GM12864 (cell line): ENCODE data around the gene RHOF.

ENCODE experiments used
- DNase-seq: peaks from one replicate; pipeline ENCODE4 v3.0.0-alpha.2; 2011; ENCODE audit warnings: low read depth
- H3K4me3 ChIP-seq: 2 replicates; pipeline ENCODE4 v1.5.1; 2011; ENCODE audit warnings: mild to moderate bottlenecking, low read depth, low read length, control low read depth
- TF ChIP-seq, protein P1 (sequence below): IDR thresholded peaks from 2 replicates; pipeline ENCODE4 v1.5.1; 2011; ENCODE audit warnings: low read depth, mild to moderate bottlenecking, moderate library complexity, low read length, control low read depth, inconsistent platforms; ENCODE audit errors: missing control alignments

Gene RHOF

DNA sequence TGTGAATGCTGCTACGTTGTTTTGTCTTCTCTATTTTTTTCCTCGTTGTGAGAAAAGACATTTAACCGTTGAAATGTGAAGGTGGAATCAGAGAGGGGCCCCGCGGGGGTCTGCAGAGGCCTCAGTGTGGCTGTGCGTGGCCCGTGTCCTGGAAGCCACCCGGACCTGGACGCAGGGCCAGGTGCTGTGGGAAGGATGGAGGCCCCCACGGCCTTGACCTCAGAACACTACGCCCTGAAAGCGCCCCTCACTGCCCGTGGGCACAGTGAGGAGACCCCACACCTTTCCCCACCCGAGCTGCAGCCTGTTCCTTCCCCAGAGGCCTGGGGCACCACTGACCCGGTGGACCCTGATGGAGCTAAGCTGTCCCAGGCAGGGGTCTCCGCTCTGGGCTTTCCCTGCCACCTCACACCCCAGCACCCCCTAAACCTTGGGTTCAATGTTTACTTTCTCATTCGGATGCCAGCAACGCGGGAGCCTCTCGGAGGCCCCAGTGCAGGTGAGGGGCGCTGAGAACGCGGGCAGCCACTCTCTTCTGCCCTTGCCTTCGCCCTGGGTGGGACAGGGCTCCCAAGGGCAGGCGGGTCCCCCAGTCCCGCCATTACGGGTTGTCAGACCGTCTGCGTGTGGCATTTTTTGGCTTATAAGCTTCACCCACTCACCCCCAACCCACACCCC lies 37.2 kb upstream of the RHOF start:
- no peak for DNase-seq
- H3K4me3 ChIP-seq = no peak overlapping the region
- TF ChIP-seq, protein P1, sequence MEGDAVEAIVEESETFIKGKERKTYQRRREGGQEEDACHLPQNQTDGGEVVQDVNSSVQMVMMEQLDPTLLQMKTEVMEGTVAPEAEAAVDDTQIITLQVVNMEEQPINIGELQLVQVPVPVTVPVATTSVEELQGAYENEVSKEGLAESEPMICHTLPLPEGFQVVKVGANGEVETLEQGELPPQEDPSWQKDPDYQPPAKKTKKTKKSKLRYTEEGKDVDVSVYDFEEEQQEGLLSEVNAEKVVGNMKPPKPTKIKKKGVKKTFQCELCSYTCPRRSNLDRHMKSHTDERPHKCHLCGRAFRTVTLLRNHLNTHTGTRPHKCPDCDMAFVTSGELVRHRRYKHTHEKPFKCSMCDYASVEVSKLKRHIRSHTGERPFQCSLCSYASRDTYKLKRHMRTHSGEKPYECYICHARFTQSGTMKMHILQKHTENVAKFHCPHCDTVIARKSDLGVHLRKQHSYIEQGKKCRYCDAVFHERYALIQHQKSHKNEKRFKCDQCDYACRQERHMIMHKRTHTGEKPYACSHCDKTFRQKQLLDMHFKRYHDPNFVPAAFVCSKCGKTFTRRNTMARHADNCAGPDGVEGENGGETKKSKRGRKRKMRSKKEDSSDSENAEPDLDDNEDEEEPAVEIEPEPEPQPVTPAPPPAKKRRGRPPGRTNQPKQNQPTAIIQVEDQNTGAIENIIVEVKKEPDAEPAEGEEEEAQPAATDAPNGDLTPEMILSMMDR = no peak

DNA sequence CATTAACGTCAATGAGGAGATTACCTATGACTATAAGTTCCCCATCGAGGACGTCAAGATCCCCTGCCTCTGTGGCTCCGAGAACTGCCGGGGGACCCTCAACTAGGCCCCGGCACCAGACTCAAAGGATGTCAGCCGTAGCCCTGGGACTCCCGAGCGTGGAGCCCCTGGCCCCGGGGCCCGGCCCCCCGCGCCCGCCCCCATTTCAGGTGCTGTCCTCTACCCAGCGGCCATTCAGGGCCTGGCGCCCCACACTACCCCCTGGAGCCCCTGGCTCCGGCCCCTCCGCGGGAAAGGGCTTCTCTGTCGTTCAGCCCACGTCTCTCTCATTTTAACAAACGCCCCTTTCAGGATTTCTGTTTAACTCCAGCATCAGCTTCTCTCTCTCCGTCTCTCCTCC lies 36.6 kb upstream of the RHOF start:
- H3K4me3 ChIP-seq = no peak overlapping the region
- TF ChIP-seq, protein P1 = no peak

DNA sequence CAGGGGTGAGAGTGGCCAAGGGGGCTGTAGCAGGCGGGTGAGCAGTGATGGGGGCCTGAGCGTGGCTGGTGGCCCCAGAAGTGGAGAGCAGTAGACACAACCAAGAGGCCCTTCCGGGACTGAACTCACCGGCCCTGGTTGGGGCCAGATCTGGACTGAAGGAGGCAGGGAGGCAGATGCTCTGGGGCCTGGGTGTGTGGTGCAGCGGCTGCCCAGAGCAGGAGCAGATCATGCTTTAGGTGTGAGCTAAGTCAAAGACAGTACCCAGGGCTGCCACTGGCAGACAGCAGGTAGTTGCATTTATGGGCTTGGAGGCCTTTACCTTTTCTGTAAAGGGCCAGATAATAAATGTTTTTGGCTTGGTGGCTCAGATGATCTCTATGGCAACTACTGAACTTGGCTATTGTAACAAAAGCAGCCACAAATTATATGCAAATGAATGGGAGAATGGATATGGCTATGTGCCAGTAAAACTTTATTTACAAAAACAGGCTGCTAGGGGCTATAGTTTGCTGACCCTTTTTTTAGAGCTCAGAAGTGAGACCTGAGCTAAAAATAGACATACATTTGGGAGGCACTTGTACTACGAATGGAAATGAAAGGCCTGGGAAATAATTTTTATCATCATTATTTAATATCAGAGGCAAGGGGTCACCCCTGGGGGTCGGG lies 35.9 kb upstream of the RHOF start:
- no peak overlapping the region for H3K4me3 ChIP-seq
- no peak for DNase-seq
- TF ChIP-seq, protein P1 = no peak

More for the DNA sequence above, 36.6 kb upstream of the RHOF start:
- DNase-seq = no peak

DNA sequence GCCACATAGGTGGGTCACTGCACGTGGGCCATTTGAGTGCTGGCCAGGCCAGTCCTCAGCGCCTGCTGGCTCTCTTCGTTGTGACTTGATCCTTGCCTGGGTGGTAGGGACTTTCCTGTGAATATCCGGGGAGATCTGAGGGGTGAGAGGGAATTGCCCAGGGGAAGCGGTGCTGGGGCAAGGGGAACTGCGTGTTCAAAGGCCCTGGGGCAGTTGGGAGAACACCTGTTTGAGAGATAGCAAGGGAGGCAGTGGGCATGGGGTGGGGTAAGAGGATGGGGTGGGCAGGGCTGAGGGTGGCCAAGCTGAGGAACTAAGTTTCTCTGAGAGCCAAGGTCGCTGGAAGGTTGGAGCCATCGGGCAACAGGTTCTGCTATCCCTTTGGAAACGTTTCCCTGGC lies 35.3 kb upstream of the RHOF start:
- TF ChIP-seq, protein P1 = no peak
- DNase-seq = no peak
- no peak overlapping the region for H3K4me3 ChIP-seq

DNA sequence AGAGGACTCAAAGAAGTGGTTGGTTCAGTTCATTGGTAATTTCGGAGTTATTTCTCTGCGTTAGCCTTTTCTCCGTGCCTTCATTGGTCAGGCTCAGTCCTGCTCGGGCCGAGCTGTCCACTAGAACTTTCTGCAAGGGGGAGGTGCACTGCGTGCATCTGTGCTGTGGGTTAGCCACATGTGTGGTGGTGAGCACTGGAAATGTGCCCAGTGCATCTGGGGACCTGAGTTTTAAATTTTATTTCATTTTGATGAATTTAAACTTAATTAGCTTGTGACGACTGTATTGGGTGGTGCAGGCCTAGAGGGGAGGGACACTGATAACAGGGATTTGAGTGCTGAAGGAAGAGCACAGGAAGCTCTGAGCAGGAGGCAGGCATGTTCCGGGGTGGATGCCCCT lies 34.8 kb upstream of the RHOF start:
- DNase-seq = no peak
- TF ChIP-seq, protein P1 = no peak
- H3K4me3 ChIP-seq = no peak overlapping the region

DNA sequence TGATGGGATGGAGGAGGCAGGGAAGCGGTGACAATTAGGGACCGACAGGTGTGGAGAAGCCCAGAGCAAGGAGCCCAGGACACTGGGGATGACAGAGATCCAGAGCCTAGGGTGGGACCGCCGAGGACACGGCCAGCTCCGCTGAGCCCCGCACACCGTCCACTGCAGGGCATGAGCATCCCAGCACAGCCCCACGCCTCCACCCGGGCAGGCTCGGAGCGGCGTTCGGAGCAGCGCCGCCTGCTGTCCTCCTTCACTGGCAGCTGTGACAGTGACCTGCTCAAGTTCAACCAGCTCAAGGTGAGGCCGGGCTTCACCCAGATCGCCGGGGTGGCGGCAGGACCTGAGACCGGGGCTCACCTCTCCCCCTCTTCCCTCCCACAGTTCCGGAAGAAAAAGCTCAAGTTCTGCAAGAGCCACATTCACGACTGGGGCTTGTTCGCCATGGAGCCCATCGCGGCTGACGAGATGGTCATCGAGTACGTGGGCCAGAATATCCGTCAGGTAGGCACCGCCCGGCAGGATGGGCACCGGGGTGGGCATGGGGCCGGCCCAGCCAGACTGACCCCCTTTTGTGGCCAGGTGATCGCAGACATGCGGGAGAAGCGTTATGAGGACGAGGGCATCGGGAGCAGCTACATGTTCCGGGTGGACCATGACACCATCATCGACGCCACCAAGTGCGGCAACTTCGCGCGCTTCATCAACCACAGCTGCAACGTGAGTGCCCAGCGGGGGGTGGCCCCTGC lies 34.0 kb upstream of the RHOF start:
- TF ChIP-seq, protein P1 = no peak
- DNase-seq = no peak
- H3K4me3 ChIP-seq = no peak overlapping the region
